H9 (cell line): ENCODE measurements around the gene DGKB. TPM values are rescaled to one million over a fixed set of nuclear protein-coding genes. Genes with fewer than 3 reads are reported as not detected.

Experiments
- DNase-seq: peaks from one replicate; pipeline ENCODE4 v3.0.0-alpha.2; 2017
- H2AFZ ChIP-seq: one replicate; pipeline ENCODE4 v1.6.1; 2013; ENCODE audit warnings: mild to moderate bottlenecking, low read length, control low read depth, moderate library complexity
- H2AK5ac ChIP-seq: 2 replicates; pipeline ENCODE4 v1.6.1; 2013; ENCODE audit warnings: low read length, control low read depth, mixed read lengths; ENCODE audit not compliant: insufficient read length
- H2BK120ac ChIP-seq: one replicate; pipeline ENCODE4 v1.6.1; 2013; ENCODE audit warnings: low read depth, mild to moderate bottlenecking, low read length, control low read depth, inconsistent platforms; ENCODE audit not compliant: poor library complexity, severe bottlenecking
- H2BK12ac ChIP-seq: 2 replicates; pipeline ENCODE4 v1.6.1; 2013; ENCODE audit warnings: low read length, control low read depth, mixed read lengths, low read depth; ENCODE audit not compliant: insufficient read length
- H2BK15ac ChIP-seq: 2 replicates; pipeline ENCODE4 v1.6.1; 2013; ENCODE audit warnings: low read depth, low read length, control low read depth
- H2BK20ac ChIP-seq: one replicate; pipeline ENCODE4 v1.6.1; 2013; ENCODE audit warnings: low read depth, mild to moderate bottlenecking, low read length, control low read depth, inconsistent platforms; ENCODE audit not compliant: poor library complexity, severe bottlenecking
- H2BK5ac ChIP-seq: 2 replicates; pipeline ENCODE4 v1.6.1; 2013; ENCODE audit warnings: low read length, control low read depth, mixed read lengths; ENCODE audit not compliant: insufficient read length
- H3K14ac ChIP-seq: 2 replicates; pipeline ENCODE4 v1.6.1; 2013; ENCODE audit warnings: low read length, control low read depth; ENCODE audit not compliant: insufficient read depth
- H3K18ac ChIP-seq: 2 replicates; pipeline ENCODE4 v1.6.1; 2013; ENCODE audit warnings: low read depth, mild to moderate bottlenecking, mixed read lengths, low read length, control low read depth; ENCODE audit not compliant: insufficient read length
- H3K23ac ChIP-seq: 2 replicates; pipeline ENCODE4 v1.6.1; 2013; ENCODE audit warnings: low read length, control low read depth, mixed read lengths, low read depth; ENCODE audit not compliant: insufficient read length
- H3K23me2 ChIP-seq: 2 replicates; pipeline ENCODE4 v1.6.1; 2013; ENCODE audit warnings: low read depth, mild to moderate bottlenecking, mixed read lengths, low read length, control low read depth; ENCODE audit not compliant: insufficient read length, poor library complexity, severe bottlenecking
- H3K27ac ChIP-seq: 2 replicates; pipeline ENCODE4 v1.5.1; 2013; ENCODE audit warnings: low read length, control low read depth, mixed read lengths, low read depth; ENCODE audit not compliant: insufficient read length
- H3K27me3 ChIP-seq: 2 replicates; pipeline ENCODE4 v1.6.1; 2013; ENCODE audit warnings: low read length, control low read depth, inconsistent platforms; ENCODE audit not compliant: insufficient read depth
- H3K4ac ChIP-seq: 2 replicates; pipeline ENCODE4 v1.6.1; 2013; ENCODE audit warnings: low read depth, mild to moderate bottlenecking, control low read depth, inconsistent platforms, low read length, moderate library complexity
- H3K4me1 ChIP-seq: 2 replicates; pipeline ENCODE4 v1.6.1; 2013; ENCODE audit warnings: low read length, control low read depth, inconsistent platforms; ENCODE audit not compliant: insufficient read depth
- H3K4me2 ChIP-seq: 2 replicates; pipeline ENCODE4 v1.6.1; 2013; ENCODE audit warnings: low read length, control low read depth, mixed read lengths; ENCODE audit not compliant: insufficient read length, insufficient read depth
- H3K56ac ChIP-seq: 2 replicates; pipeline ENCODE4 v1.6.1; 2013; ENCODE audit warnings: low read depth, mild to moderate bottlenecking, mixed read lengths, low read length, control low read depth; ENCODE audit not compliant: insufficient read length
- H3K79me1 ChIP-seq: 2 replicates; pipeline ENCODE4 v1.6.1; 2013; ENCODE audit warnings: low read depth, mild to moderate bottlenecking, moderate library complexity, low read length, control low read depth, inconsistent platforms; ENCODE audit not compliant: insufficient read depth, poor library complexity, severe bottlenecking
- H3K79me2 ChIP-seq: 2 replicates; pipeline ENCODE4 v1.6.1; 2013; ENCODE audit warnings: low read length, control low read depth, inconsistent platforms; ENCODE audit not compliant: insufficient read depth
- H3K9ac ChIP-seq: 2 replicates; pipeline ENCODE4 v1.6.1; 2013; ENCODE audit warnings: low read length, control low read depth, mixed read lengths; ENCODE audit not compliant: insufficient read length; ENCODE audit errors: extremely low read depth
- H3K9me3 ChIP-seq: one replicate; pipeline ENCODE4 v1.6.1; 2013; ENCODE audit warnings: low read depth, low read length, inconsistent platforms; ENCODE audit not compliant: control insufficient read depth
- H3T11ph ChIP-seq: one replicate; pipeline ENCODE4 v1.6.1; 2013; ENCODE audit warnings: mild to moderate bottlenecking, low read length, control low read depth, inconsistent platforms
- H4K20me1 ChIP-seq: one replicate; pipeline ENCODE4 v1.6.1; 2013; ENCODE audit not compliant: control insufficient read depth, insufficient read length, insufficient read depth
- H4K5ac ChIP-seq: 2 replicates; pipeline ENCODE4 v1.6.1; 2013; ENCODE audit warnings: low read depth, mild to moderate bottlenecking, mixed read lengths, low read length, control low read depth; ENCODE audit not compliant: insufficient read length
- H4K8ac ChIP-seq: replicated peaks from 2 replicates; pipeline ENCODE4 v1.6.1; 2013; ENCODE audit warnings: low read length, control low read depth, mixed read lengths, low read depth; ENCODE audit not compliant: insufficient read length
- H4K91ac ChIP-seq: 2 replicates; pipeline ENCODE4 v1.6.1; 2013; ENCODE audit warnings: low read depth, mild to moderate bottlenecking, moderate library complexity, mixed read lengths, low read length, control low read depth; ENCODE audit not compliant: insufficient read length
- H3K27ac Mint-ChIP-seq, 3 experiments: 2 replicates in 2 of 3; 3 replicates in 1 of 3; pipeline ENCODE4 v1.8.0; 2020 to 2021; ENCODE audit warnings: mixed read lengths in 3 of 3, mild to moderate bottlenecking in 1 of 3, moderate library complexity in 1 of 3
- H3K27me3 Mint-ChIP-seq: 2 replicates; pipeline ENCODE4 v1.8.0; 2021; ENCODE audit warnings: low read depth, mild to moderate bottlenecking, moderate library complexity, mixed read lengths
- H3K36me3 Mint-ChIP-seq, 3 experiments: 2 replicates in 2 of 3; 3 replicates in 1 of 3; pipeline ENCODE4 v1.8.0; 2020 to 2021; ENCODE audit warnings: low read depth in 3 of 3, mixed read lengths in 3 of 3; ENCODE audit not compliant: insufficient read depth in 1 of 3
- H3K4me1 Mint-ChIP-seq, 2 experiments: 2 replicates each; pipeline ENCODE4 v1.8.0; 2020; ENCODE audit warnings: mixed read lengths in 2 of 2
- H3K4me3 Mint-ChIP-seq, 2 experiments: 2 replicates in 1 of 2; 3 replicates in 1 of 2; pipeline ENCODE4 v1.8.0; 2020 to 2021; ENCODE audit warnings: mild to moderate bottlenecking in 2 of 2, mixed read lengths in 2 of 2, moderate library complexity in 1 of 2
- H3K9me3 Mint-ChIP-seq, 2 experiments: 2 replicates in 1 of 2; 3 replicates in 1 of 2; pipeline ENCODE4 v1.8.0; 2020; ENCODE audit warnings: mild to moderate bottlenecking in 2 of 2, mixed read lengths in 2 of 2, moderate library complexity in 1 of 2
- WGBS: extraction: QIAGEN DNeasy Blood & Tissue Kit; methylation state at CpG from one replicate; pipeline ENCODE4 v1.1.7; 2013; ENCODE audit warnings: missing lambda C conversion rate, low lambda C conversion rate, mixed read lengths; ENCODE audit not compliant: insufficient read length; ENCODE audit errors: extremely low coverage; 5-methylcytosine and 5-hydroxymethylcytosine counted together
- total RNA-seq: library from RNA; stranded (reverse); gene quantifications from 2 replicates; pipeline ENCODE4 v1.2.1, GENCODE V29; 2021
- TF ChIP-seq, protein P1 (sequence below): fragments of 200-600 bp; sonication (generic); conservative IDR thresholded peaks from 3 replicates; pipeline ENCODE4 v1.8.0; 2021; ENCODE audit warnings: antibody characterized with exemption, mild to moderate bottlenecking

The DGKB gene
- total RNA-seq, 1 experiment from 2014 or later: 0.26 TPM

DNA sequence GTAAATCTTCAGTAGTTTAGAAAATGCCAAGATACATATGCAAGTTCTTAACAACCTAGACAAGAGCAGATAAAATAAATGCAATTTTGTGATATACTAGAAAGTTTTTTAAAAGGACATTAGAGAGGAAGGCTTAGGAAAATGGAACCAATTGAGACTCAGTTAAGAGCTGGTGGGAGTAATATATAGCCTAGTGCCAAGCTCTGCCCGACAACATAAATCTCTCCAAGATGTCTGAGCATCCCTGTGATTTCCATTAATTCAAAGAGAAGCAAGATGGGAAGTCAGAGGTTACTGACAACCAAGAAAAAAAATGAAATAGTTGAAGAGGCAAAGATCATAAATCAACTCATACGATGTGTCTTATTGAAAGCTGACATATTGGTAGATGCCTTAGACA lies 74.5 kb downstream of the DGKB start:
- DNase-seq: no peak
- Histone ChIP-seq H4K5ac (no peak overlapping the region), H3K9ac (no peak overlapping the region), H3K27me3 (no peaks in the 10 kb centered on the region), H3K56ac (no peak overlapping the region), H2BK5ac (no peak overlapping the region), H2BK120ac (no peak overlapping the region), H3K14ac (no peak overlapping the region), H2BK20ac (no peak overlapping the region), H3T11ph (no peak overlapping the region), H2AFZ (no peak overlapping the region), H3K4me1 (no peaks in the 10 kb centered on the region; the same call in 1 of the 2 replicates), H4K20me1 (no peaks in the 10 kb centered on the region), H3K79me2 (no peaks in the 10 kb centered on the region), H3K27ac (no peak overlapping the region), H4K8ac (no peak overlapping the region), H3K23ac (no peak overlapping the region), H2BK15ac (no peak overlapping the region), H2BK12ac (no peak overlapping the region), H3K4ac (no peak overlapping the region), H3K4me2 (no peak overlapping the region), H2AK5ac (no peak overlapping the region), H3K79me1 (no peaks in the 10 kb centered on the region), H3K23me2 (no peaks in the 10 kb centered on the region), H3K9me3 (no peaks in the 10 kb centered on the region), H3K18ac (no peak overlapping the region), H4K91ac (no peak overlapping the region)
- WGBS: no CpG with 5 or more reads among the region's 2 CpGs
- Mint-ChIP-seq H3K27me3 (no peaks in the 10 kb centered on the region), H3K9me3 (peaks cover 2 to 4% of the 10 kb centered on the region in 2 experiments; a peak in 2 of 5 replicates), H3K4me3 (no peak overlapping the region), H3K4me1 (peaks cover 6 to 12% of the 10 kb centered on the region in 2 experiments), H3K36me3 (peaks cover 0 to 14% (median 9%) of the 10 kb centered on the region in 3 experiments; a peak in 5 of 7 replicates), H3K27ac (no peak overlapping the region)
- TF ChIP-seq, protein P1, sequence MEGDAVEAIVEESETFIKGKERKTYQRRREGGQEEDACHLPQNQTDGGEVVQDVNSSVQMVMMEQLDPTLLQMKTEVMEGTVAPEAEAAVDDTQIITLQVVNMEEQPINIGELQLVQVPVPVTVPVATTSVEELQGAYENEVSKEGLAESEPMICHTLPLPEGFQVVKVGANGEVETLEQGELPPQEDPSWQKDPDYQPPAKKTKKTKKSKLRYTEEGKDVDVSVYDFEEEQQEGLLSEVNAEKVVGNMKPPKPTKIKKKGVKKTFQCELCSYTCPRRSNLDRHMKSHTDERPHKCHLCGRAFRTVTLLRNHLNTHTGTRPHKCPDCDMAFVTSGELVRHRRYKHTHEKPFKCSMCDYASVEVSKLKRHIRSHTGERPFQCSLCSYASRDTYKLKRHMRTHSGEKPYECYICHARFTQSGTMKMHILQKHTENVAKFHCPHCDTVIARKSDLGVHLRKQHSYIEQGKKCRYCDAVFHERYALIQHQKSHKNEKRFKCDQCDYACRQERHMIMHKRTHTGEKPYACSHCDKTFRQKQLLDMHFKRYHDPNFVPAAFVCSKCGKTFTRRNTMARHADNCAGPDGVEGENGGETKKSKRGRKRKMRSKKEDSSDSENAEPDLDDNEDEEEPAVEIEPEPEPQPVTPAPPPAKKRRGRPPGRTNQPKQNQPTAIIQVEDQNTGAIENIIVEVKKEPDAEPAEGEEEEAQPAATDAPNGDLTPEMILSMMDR: no peak
